Hematopoietic multipotent progenitor cell treated with erythropoietin and hydrocortisone succinate and interleukin-3 and kit ligand, for 15 days (in vitro differentiated cells): ENCODE results near the gene ACTRT2.

Experiments used
- DNase-seq: peaks from one replicate; pipeline ENCODE4 v3.0.0-alpha.2; 2015; ENCODE audit warnings: low spot score

Gene ACTRT2

DNA sequence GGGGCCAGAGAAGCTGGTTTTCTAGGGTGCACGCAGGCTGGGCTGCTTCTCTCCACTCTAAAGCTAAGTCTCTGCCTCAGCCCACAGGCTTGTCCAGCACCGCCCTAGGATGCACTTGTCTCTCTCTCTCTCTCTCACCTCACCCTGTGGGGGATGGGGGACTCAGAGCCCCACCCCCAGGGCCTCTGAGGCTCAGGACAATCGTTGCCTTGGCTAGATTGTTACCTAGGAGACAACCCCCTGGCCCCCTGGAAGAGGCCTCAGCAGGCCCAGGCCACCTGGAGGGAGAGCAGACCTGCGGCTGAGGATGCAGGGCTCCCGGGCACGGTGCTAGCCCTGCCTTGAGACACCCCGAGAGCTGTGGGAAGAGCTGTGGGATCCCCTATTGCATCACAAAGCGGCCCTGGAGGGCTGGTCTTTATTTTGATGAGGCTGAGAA lies at the start of gene ACTRT2:
Gene ACTRT2, plus strand, starts transcription at position 235 of the 439 bp plus-strand sequence. CDS start 220 bp downstream, outside the sequence.
- no peak for DNase-seq

DNA sequence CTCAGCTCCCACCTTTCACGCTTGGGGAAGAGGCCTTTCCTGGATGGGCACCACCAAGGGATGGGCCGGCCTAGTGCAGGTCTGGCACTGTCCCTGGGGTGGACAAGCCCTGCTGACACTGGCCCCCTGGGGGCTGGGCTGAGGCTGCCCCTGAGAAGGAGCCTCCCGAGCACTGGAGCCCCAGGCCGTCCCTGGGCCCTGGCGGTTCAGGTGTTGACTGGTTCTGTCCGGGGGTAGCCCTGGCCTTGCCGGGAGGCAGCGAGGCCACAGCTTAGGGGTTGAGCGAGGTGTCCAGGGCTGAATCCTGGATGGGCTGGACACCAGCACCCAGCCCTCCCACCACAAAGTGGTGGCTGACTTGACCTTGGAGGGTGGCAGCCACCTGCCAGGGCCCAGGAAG lies 49.7 kb upstream of the ACTRT2 start:
- no peak for DNase-seq

DNA sequence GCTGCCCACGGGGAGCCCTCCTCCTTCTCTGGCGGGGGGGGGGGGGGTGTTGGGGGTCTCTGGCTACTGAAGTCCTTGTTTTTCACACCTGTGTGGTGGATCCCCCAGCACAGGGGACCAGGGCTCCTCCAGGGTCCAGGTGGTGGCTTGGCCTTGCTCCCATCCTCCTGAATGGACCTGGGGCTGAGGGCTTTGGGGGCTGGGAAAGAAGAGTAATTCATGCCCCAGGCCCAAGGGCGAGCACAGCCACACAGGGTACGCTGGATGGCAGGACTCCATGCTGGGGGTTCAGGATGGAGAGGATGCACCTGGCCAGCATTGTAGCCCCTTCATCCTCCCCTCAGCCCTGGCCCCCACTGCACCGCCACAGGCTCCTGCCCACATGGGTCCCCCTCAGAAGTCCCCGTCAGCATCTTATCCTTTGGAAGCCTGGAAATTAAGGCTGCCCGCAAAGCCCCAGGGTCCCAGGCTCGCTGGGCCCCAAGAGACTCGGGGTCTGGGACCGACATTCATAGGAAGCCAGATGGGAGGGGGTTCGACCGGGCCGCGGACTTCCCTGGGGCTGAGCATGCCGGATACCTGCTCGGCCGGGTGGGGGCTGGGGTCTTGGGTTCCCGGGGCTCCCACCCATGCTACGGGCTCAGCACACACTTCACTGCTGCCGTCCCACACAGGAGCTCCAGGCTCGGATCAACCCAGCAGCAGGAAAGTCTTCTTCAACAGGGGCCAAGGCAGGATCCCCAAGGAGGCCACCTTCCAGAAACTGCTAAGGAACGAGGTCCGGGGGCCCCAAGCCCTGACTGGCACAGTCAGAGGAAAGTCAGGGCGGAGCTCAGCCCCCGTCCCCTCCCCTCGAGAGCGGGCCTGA lies 49.0 kb upstream of the ACTRT2 start:
- DNase-seq = no peak

DNA sequence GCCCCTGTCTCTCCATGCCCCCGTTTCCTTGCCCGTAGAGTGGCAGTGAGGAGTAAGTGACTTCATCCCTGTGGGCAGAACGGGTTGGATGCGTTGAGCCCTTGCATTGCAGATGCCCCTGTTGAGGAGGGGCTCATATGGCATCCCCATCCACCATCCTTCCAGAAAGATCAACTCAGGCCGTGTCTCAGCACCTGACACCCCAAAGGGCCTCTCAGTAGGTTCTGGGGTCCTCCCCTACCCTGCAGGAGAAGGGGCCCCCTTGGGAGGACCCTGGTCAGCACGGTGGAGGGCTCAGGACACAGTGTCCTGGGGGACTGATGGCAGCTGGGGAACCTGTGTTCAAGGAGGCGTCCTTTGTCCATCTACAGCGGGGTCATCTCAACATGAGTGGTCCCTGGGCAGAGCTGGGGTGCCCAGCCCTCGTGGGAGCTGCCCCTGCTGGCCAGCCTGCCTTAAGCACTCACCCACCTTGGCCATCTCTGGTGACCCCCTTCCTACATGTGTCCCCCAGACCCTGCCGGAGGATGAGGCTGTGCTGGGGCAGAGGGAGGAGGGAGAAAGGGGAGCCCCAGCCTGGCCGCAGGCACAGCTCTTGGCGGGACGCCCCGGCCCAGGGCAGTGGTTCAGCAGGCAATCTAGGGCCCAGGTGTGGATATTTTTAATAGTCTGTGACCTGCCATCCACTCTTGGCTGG lies 48.2 kb upstream of the ACTRT2 start:
- DNase-seq = no peak

GRCh38 chr1:2973601-2974593 lies 47.4 kb upstream of the ACTRT2 start:
- no peak for DNase-seq

DNA sequence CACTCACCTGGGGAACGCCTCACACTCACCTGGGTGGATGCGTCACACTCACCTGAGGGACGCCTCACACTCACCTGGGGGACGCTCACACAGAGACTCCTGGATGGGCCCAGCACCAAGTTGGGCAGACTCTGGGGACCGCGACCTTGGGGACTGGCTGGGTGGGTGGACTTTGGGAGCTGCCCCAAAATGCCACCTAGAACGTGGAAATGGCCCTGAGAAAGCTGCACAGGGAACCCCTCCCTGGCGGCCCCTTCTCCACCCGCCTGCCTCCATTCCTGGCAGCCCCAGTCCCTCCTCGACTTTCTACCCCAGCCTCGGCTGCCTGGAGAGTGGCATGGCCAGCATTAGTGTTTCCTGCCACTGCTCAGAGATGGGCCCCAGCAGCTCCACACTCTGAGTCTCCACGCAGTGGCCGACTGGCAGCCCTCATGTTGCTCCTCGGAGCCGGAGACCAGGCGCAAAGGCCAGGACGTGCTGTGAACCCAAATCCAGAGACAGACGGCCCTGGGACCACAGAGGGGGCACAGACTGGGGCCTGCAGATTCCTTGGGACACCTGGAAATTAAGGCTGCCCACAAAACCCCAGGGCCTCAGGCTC lies 46.5 kb upstream of the ACTRT2 start:
- no peak for DNase-seq

GRCh38 chr1:2975466-2976179 lies 45.6 kb upstream of the ACTRT2 start:
- no peak for DNase-seq

DNA sequence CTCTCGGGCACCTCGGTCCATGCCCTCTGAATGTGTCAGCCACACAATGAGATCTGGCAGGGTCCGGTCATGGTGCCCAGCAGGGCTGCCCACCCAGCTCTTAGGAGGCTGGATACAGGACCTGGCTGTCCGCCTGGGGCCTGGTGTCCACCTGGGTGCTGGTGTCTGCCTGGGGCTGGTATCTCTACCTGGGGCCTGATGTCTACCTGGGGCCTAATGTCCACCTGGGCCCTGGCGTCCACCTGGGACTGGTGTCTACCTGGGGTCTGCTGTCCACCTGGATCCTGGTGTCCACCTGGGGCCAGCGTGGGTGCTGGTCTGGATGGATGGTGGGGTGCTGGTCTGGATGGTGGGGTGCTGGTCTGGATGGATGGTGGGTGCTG lies 45.1 kb upstream of the ACTRT2 start:
- DNase-seq = no peak

DNA sequence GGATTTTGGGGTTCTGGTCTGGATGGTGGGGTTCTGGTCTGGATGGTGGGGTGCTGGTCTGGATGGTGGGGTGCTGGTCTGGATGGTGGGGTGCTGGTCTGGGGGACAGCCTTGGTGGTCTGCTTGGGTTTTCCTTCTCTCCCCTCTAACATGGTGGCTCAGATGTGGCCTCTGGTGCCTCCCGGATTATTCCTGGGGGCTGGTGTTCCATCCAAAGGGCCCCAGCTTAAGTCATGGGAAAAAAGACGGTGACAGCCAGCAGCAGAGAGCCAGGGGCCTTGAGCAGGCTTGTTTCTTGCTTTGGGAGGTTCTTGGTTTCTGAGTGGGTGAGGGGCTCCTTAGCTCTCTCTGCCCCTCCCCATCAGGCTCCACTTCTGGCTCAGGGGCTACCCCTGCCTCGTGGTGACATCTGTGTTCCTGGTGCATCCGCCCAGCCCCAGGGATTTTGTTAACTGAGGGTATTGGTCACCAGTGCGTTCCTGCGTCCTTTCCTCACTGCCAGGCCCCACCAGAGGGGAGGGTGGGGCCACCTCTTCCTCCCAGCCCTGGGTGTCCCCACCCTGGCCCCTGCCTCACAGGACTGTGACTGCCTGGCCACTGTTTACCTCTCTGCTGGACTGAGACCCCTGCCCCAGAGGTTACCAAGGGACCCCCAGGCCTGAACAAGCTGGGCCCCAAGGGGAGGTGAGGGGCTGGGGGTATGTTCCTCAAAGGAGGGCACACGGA lies 43.2 kb upstream of the ACTRT2 start:
- no peak for DNase-seq

GRCh38 chr1:2978691-2979190 lies 42.5 kb upstream of the ACTRT2 start:
- DNase-seq = no peak

DNA sequence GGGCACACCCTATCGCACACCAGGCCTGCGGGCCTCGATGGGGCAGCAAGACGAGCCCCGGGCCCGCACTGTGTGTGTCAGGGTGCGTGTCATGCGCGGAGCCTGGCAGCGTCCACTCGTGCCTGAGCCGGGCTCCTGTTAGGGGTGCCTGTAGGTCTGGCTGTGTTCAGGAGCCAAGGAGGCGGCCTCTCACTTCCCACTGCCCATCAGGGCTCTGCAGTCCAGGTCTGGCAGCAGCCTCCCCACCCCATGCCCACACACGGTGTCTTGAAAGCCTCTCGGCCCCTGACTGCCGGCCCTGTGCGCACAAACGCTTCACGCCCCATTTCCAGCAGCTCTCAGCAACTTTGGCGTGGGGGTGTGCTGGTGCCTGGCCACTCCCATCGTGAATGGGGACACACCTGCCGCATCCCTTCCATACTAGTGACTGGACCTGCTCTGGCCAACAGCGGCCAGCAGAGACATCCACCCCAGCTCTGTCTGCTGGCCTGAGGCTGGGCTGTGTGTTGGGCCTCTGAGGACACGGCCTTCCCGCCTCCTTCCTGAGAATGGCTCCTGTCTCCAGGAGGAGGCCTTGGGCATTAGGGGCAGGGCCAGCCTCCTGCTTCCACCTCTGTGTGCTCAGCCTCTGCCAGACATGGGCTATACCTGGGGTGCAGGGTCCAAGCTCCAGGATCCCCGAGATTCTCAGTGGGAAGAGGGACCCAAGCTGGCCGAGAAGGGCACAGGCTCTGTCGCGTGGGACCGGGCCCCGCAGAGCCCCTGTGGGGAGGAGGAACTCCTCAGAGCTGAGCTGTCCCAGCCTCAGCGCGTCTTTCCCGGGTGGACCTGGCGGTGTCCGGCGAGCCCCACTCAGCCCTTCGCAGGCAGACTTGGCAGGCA lies 41.8 kb upstream of the ACTRT2 start:
- no peak for DNase-seq

- DNase-seq = no peak
Observed at GRCh38 chr1:2980073-2980791, 41.0 kb upstream of the ACTRT2 start.

DNA sequence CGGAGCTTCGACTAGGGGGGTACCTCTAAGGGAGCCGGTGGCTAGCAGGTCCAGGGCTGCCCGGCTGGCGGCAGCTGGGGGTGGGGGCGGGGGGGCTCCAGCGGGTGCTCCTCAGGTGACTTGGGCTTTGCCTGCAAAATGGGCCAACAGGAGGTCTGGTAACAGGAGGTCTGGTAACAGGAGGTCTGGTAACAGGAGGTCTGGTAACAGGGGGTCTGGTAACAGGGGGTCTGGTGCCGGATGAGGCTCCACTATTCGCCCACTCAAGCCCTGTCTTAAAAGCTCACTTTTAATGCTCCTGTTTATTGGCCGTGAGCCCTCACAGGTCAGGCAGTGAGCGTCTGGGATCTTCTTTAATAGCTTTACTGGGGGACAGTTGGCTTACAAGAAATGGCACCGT lies 40.4 kb upstream of the ACTRT2 start:
- no peak for DNase-seq

GRCh38 chr1:2981388-2981787 lies 39.9 kb upstream of the ACTRT2 start:
- no peak for DNase-seq

DNA sequence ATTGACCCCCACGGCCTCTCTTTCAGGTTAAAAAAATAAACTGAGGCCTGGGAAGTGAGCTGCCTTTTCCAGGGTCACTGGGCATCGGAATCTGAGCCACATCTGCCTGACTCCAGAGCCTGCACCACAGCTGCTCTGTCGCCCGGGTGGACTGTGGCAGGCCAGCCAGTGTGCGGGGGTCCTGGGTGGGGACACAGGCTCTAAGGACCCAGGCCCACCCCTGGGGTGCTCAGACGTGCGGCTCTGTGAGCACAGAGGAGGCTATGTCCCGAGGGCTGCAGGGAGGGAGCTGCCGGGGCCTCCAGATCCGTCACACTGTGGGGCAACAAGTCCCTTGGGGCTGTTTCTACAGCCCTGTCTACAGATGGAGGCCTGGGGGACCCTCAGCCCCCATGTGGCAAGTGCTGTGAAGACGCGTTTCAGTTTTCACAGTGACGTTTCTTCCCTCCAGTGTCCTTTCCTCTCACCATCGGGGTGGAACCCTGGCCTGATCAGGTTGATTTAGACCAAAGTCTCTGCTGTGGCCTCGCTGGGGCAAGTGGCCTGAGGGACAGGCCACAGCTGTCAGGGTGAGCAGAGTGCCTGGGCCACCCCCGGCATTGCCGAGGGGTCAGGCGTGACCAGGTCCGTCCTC lies 39.2 kb upstream of the ACTRT2 start:
- no peak for DNase-seq

DNA sequence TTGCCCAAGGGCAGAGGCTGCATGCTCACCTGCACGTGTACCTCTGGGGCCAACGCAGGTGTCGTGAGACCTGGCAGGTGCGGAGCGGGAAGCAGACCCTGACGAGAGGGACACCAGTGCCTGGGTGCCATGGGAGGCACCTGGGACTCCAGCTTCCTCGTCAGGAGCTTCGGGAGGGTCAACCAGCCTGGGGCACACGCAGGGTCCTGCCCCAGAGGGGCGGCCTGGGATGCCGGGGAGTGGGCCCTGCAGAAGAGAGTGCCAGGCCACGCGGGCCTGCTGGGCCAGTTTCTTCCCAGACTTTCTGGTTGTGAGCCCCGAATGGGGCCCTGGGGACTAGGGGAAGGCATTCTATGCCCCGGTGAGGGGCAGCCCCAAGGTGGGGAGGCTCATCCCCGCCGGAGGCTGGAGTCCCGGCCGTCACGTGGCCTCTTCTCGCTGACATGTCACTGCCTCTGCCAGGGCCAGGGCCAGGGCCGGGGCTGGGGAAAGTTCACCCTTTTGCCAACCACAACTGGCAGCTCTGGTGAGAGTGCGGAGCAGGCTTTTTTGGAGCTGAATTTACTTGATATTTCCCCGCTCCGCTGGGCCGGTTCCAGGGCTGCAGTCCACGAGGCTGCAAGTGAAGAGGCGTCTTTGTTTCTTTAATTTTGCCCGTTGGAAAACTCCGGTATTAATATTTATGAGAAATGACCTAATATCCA lies 38.5 kb upstream of the ACTRT2 start:
- no peak for DNase-seq

DNA sequence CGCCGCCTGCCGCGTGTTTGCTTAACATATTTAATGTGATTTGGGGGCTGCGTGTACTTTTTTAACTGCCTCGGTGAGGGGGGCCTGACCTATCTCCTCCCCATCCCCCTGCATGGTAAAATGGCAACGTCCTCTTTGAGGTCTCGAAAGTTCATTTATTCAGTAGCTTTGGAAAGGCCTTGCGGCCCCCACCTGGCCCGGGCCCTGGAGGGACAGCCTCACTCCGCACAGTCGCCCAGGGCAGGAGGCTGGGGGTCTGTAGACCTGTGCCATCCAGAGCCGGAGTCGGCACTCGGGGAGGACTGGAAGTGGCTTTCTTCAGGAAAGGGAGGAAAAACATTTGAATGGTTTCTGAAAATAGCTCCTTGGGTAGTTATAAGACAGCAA lies 38.0 kb upstream of the ACTRT2 start:
- no peak for DNase-seq
